GM12878 (cell line): ENCODE data around the gene NCKAP5. TPM values are rescaled to one million over a fixed set of nuclear protein-coding genes. Genes with fewer than 3 reads are reported as not detected.

Experiments used
- ATAC-seq: fragments of 200-7000 bp; cut with Tn5 transposase; 3 replicates; pipeline ENCODE4 v1.9.1; 2020; ENCODE audit warnings: mild to moderate bottlenecking, moderate library complexity
- BruUV-seq: library from RNA; stranded (reverse); fragments of 400-500 nt; replicated peaks from 2 replicates; lab custom pipeline; 2021; lab: Mats Ljungman, UMichigan
- CTCF ChIA-PET: fragments of 300-600 bp; sonication (Branson Sonifier 250); formaldehyde crosslinking; extraction: SDS; loops from one replicate; lab custom pipeline; 2021; ENCODE audit warnings: inconsistent platforms; lab: Yijun Ruan, JAX
- POLR2A ChIA-PET: fragments of 350-600 bp; formaldehyde crosslinking; extraction: SDS; loops from one replicate; lab custom pipeline; 2021; ENCODE audit warnings: inconsistent platforms; lab: Charles Lee
- RAD21 ChIA-PET: fragments of 300-600 bp; sonication (Branson Sonifier 250); formaldehyde crosslinking; loops from one replicate; lab custom pipeline; 2023; ENCODE audit warnings: antibody characterized with exemption; ENCODE audit not compliant: unreplicated experiment; lab: Charles Lee
- SMC1A ChIA-PET: fragments of 300-600 bp; sonication (Branson Sonifier 250); formaldehyde crosslinking; loops from one replicate; lab custom pipeline; 2023; ENCODE audit not compliant: unreplicated experiment, uncharacterized antibody; lab: Charles Lee
- DNase-seq: peaks from one replicate; pipeline ENCODE4 v3.0.0-alpha.2; 2011; ENCODE audit warnings: low read depth, low spot score
- FAIRE-seq: peaks from 3 replicates; lab custom pipeline; 2011; peaks lifted over from hg19 to GRCh38; lab: Jason Lieb, UNC
- H2AFZ ChIP-seq: 2 replicates; pipeline ENCODE4 v1.6.0; 2011; ENCODE audit warnings: low read depth, low read length, control low read depth; ENCODE audit not compliant: control insufficient read depth
- H3K27ac ChIP-seq: 2 replicates; pipeline ENCODE4 v1.5.1; 2011; ENCODE audit warnings: control low read depth; ENCODE audit not compliant: control insufficient read depth, insufficient read depth
- H3K27me3 ChIP-seq, 2 experiments: replicated peaks in 1 of 2; 2 replicates each; pipeline versions ENCODE4 v1.6.0 to v1.6.1; 2011; ENCODE audit warnings: low read length in 1 of 2; ENCODE audit not compliant: control insufficient read depth in 2 of 2, insufficient read depth in 2 of 2
- H3K36me3 ChIP-seq, 2 experiments: 2 replicates each; pipeline ENCODE4 v1.5.1; 2011; ENCODE audit warnings: low read length in 1 of 2; ENCODE audit not compliant: control insufficient read depth in 2 of 2, insufficient read depth in 2 of 2
- H3K4me1 ChIP-seq: 2 replicates; pipeline ENCODE4 v1.6.1; 2011; ENCODE audit warnings: mild to moderate bottlenecking, low read length, moderate library complexity, mixed read lengths; ENCODE audit not compliant: control insufficient read depth, insufficient read depth
- H3K4me2 ChIP-seq: 2 replicates; pipeline ENCODE4 v1.6.0; 2011; ENCODE audit warnings: control low read depth; ENCODE audit not compliant: control insufficient read depth, insufficient read depth
- H3K4me3 ChIP-seq: fragments of 200-600 bp; sonication (generic); 2 replicates; pipeline ENCODE4 v1.5.1; 2016
- H3K79me2 ChIP-seq: 2 replicates; pipeline ENCODE4 v1.6.0; 2011; ENCODE audit warnings: low read length; ENCODE audit not compliant: control insufficient read depth, insufficient read depth
- H3K9ac ChIP-seq: 2 replicates; pipeline ENCODE4 v1.8.0; 2011; ENCODE audit warnings: low read length, control low read depth, mixed read lengths; ENCODE audit not compliant: control insufficient read depth, insufficient read depth
- H3K9me3 ChIP-seq: replicated peaks from 3 replicates; pipeline ENCODE4 v1.5.1; 2011; ENCODE audit warnings: mild to moderate bottlenecking, low read length; ENCODE audit not compliant: control insufficient read depth, insufficient read depth
- H4K20me1 ChIP-seq: 2 replicates; pipeline ENCODE4 v1.6.0; 2011; ENCODE audit not compliant: control insufficient read depth, insufficient read depth
- ASH2L ChIP-seq: fragments of 300-600, 200-600 bp; sonication (generic); IDR thresholded peaks from 2 replicates; pipeline ENCODE4 v1.6.1; 2017; ENCODE audit warnings: low read depth, mild to moderate bottlenecking, borderline replicate concordance
- BRCA1 ChIP-seq: IDR thresholded peaks from 2 replicates; pipeline ENCODE4 v1.6.1; 2011; ENCODE audit warnings: low read depth, low read length, improper control_type of control experiment
- E4F1 ChIP-seq: fragments of 450-650 bp; IDR thresholded peaks from 2 replicates; pipeline ENCODE4 v1.6.1; 2018; ENCODE audit warnings: borderline replicate concordance, mild to moderate bottlenecking; ENCODE audit not compliant: partially characterized antibody
- MAX ChIP-seq: IDR thresholded peaks from 2 replicates; pipeline ENCODE4 v1.6.1; 2012; ENCODE audit warnings: low read depth, low read length, improper control_type of control experiment
- NKRF ChIP-seq: fragments of 450-650 bp; conservative IDR thresholded peaks from 2 replicates; pipeline ENCODE4 v1.6.1; 2017; ENCODE audit warnings: mild to moderate bottlenecking, moderate library complexity
- PKNOX1 ChIP-seq: fragments of 450-650 bp; IDR thresholded peaks from 2 replicates; pipeline ENCODE4 v1.6.1; 2016; ENCODE audit warnings: mild to moderate bottlenecking
- RB1 ChIP-seq: fragments of 450-650 bp; formaldehyde crosslinking; IDR thresholded peaks from 2 replicates; pipeline ENCODE4 v1.6.1; 2017; ENCODE audit warnings: mild to moderate bottlenecking, borderline replicate concordance
- RELB ChIP-seq: fragments of 450-650 bp; IDR thresholded peaks from 2 replicates; pipeline ENCODE4 v1.6.1; 2017; ENCODE audit warnings: low read depth, mild to moderate bottlenecking, moderate library complexity
- SIN3A ChIP-seq: IDR thresholded peaks from 2 replicates; pipeline ENCODE4 v1.6.1; 2012; ENCODE audit warnings: low read depth, low read length, improper control_type of control experiment
- SIX5 ChIP-seq: IDR thresholded peaks from 2 replicates; pipeline ENCODE4 v1.6.1; 2011; ENCODE audit warnings: mild to moderate bottlenecking, low read depth, low read length, moderate library complexity; ENCODE audit not compliant: severe bottlenecking
- SUZ12 ChIP-seq: fragments of 200-600 bp; sonication (generic); IDR thresholded peaks from one replicate; pipeline ENCODE4 v1.6.1; 2018; ENCODE audit warnings: antibody characterized with exemption, mild to moderate bottlenecking; ENCODE audit not compliant: unreplicated experiment
- WGBS: methylation state at CpG from one replicate; pipeline ENCODE4 v1.1.6; 2016; ENCODE audit warnings: low lambda C conversion rate; ENCODE audit not compliant: insufficient replicate concordance, insufficient coverage; ENCODE audit errors: missing lambda C conversion rate; 5-methylcytosine and 5-hydroxymethylcytosine counted together
- in situ Hi-C: fragments of 300-500 bp; cut with MboI; formaldehyde crosslinking; loops from 9 replicates; pipeline ENCODE4 v1.14.3; 2018; ENCODE audit warnings: mixed read lengths
- intact Hi-C: fragments of 100-400 bp; cut with micrococcal nuclease; formaldehyde crosslinking; loops from one replicate; pipeline ENCODE4 v1.14.2; 2022; ENCODE audit not compliant: unreplicated experiment
- polyA plus RNA-seq, 11 experiments: library from polyadenylated mRNA; depleted of rRNA in 4 of 11; unstranded in 6 of 11; stranded (reverse) in 5 of 11; fragments of >200 nt; fragmentation: Nextera tagmentation in 4 of 11; fragmentation: Illumina TruSeq in 1 of 11; extraction: Ambion mirVana in 4 of 11; extraction: Trizol in 1 of 11; gene quantifications; 1 replicate in 1 of 11; 2 replicates in 10 of 11; pipeline versions ENCODE4 v1.2.1 to v1.2.3, GENCODE V29; 2011 to 2016; ENCODE audit warnings: inconsistent platforms in 2 of 11, missing spikeins in 2 of 11, low read depth in 1 of 11
- total RNA-seq, 4 experiments: library from RNA; depleted of rRNA in 3 of 4; stranded (reverse); fragments of >200 nt in 3 of 4; fragmentation: Illumina TruSeq in 1 of 4; extraction: Trizol in 1 of 4; gene quantifications; 2 replicates each; pipeline versions ENCODE4 v1.2.1 to v1.2.3, GENCODE V29; 2013 to 2021

NCKAP5 gene
- total and polyA plus RNA-seq, 10 of the 15 experiments (the other 5 are each of a cell fraction or from before 2014, with no cell fraction given), result 0.06 to 0.44 (median 0.16) TPM

- no peak for TF ChIP-seq NKRF
These were observed 19.9 kb upstream of the NCKAP5 start (continued) for GRCh38 chr2:133588144-133588543.

GRCh38 chr2:133586978-133587377 is 18.7 kb upstream of the NCKAP5 start:
- RAD21 ChIA-PET, result no interaction called here
- intact Hi-C loops (no loop called here), in situ Hi-C loops (no loop called here)
- SMC1A ChIA-PET, result no interaction called here
- BruUV-seq, result no TSS peak
- no peaks in the 10 kb centered on the region for H3K79me2 ChIP-seq
- H3K4me2 ChIP-seq, result no peak overlapping the region
- H3K27me3 ChIP-seq, result no peaks in the 10 kb centered on the region; a peak in 1 of 4 replicates
- H3K36me3 ChIP-seq, result no peaks in the 10 kb centered on the region
- FAIRE-seq, result no peak
- H3K9ac ChIP-seq, result no peak overlapping the region
- no peak for DNase-seq
- 36% methylated on average over 6 of the region's 6 CpGs for WGBS
- no peak overlapping the region for H3K27ac ChIP-seq
- no peak overlapping the region for H2AFZ ChIP-seq
- H4K20me1 ChIP-seq, result no peaks in the 10 kb centered on the region
- TF ChIP-seq SIX5 (no peak), ASH2L (no peak), BRCA1 (no peak), MAX (no peak), RB1 (no peak), SIN3A (no peak), RELB (no peak), E4F1 (no peak), PKNOX1 (no peak), SUZ12 (no peak)
- ATAC-seq, result no peak
- CTCF ChIA-PET, result no interaction called here
- POLR2A ChIA-PET, result no interaction called here
- H3K4me1 ChIP-seq, result no peaks in the 10 kb centered on the region
- H3K4me3 ChIP-seq, result no peak overlapping the region
- H3K9me3 ChIP-seq, result no peaks in the 10 kb centered on the region
